H9 (cell line): ENCODE measurements around the gene CHN2. TPM values are rescaled to one million over a fixed set of nuclear protein-coding genes. Genes with fewer than 3 reads are reported as not detected.

Experiments used
- DNase-seq: peaks from one replicate; pipeline ENCODE4 v3.0.0-alpha.2; 2017
- H2AFZ ChIP-seq: one replicate; pipeline ENCODE4 v1.6.1; 2013; ENCODE audit warnings: mild to moderate bottlenecking, low read length, control low read depth, moderate library complexity
- H2AK5ac ChIP-seq: 2 replicates; pipeline ENCODE4 v1.6.1; 2013; ENCODE audit warnings: low read length, control low read depth, mixed read lengths; ENCODE audit not compliant: insufficient read length
- H2BK120ac ChIP-seq: one replicate; pipeline ENCODE4 v1.6.1; 2013; ENCODE audit warnings: low read depth, mild to moderate bottlenecking, low read length, control low read depth, inconsistent platforms; ENCODE audit not compliant: poor library complexity, severe bottlenecking
- H2BK12ac ChIP-seq: 2 replicates; pipeline ENCODE4 v1.6.1; 2013; ENCODE audit warnings: low read length, control low read depth, mixed read lengths, low read depth; ENCODE audit not compliant: insufficient read length
- H2BK15ac ChIP-seq: 2 replicates; pipeline ENCODE4 v1.6.1; 2013; ENCODE audit warnings: low read depth, low read length, control low read depth
- H2BK20ac ChIP-seq: one replicate; pipeline ENCODE4 v1.6.1; 2013; ENCODE audit warnings: low read depth, mild to moderate bottlenecking, low read length, control low read depth, inconsistent platforms; ENCODE audit not compliant: poor library complexity, severe bottlenecking
- H2BK5ac ChIP-seq: 2 replicates; pipeline ENCODE4 v1.6.1; 2013; ENCODE audit warnings: low read length, control low read depth, mixed read lengths; ENCODE audit not compliant: insufficient read length
- H3K14ac ChIP-seq: 2 replicates; pipeline ENCODE4 v1.6.1; 2013; ENCODE audit warnings: low read length, control low read depth; ENCODE audit not compliant: insufficient read depth
- H3K18ac ChIP-seq: 2 replicates; pipeline ENCODE4 v1.6.1; 2013; ENCODE audit warnings: low read depth, mild to moderate bottlenecking, mixed read lengths, low read length, control low read depth; ENCODE audit not compliant: insufficient read length
- H3K23ac ChIP-seq: 2 replicates; pipeline ENCODE4 v1.6.1; 2013; ENCODE audit warnings: low read length, control low read depth, mixed read lengths, low read depth; ENCODE audit not compliant: insufficient read length
- H3K23me2 ChIP-seq: 2 replicates; pipeline ENCODE4 v1.6.1; 2013; ENCODE audit warnings: low read depth, mild to moderate bottlenecking, mixed read lengths, low read length, control low read depth; ENCODE audit not compliant: insufficient read length, poor library complexity, severe bottlenecking
- H3K27ac ChIP-seq: 2 replicates; pipeline ENCODE4 v1.5.1; 2013; ENCODE audit warnings: low read length, control low read depth, mixed read lengths, low read depth; ENCODE audit not compliant: insufficient read length
- H3K27me3 ChIP-seq: 2 replicates; pipeline ENCODE4 v1.6.1; 2013; ENCODE audit warnings: low read length, control low read depth, inconsistent platforms; ENCODE audit not compliant: insufficient read depth
- H3K4ac ChIP-seq: 2 replicates; pipeline ENCODE4 v1.6.1; 2013; ENCODE audit warnings: low read depth, mild to moderate bottlenecking, control low read depth, inconsistent platforms, low read length, moderate library complexity
- H3K4me1 ChIP-seq: 2 replicates; pipeline ENCODE4 v1.6.1; 2013; ENCODE audit warnings: low read length, control low read depth, inconsistent platforms; ENCODE audit not compliant: insufficient read depth
- H3K4me2 ChIP-seq: 2 replicates; pipeline ENCODE4 v1.6.1; 2013; ENCODE audit warnings: low read length, control low read depth, mixed read lengths; ENCODE audit not compliant: insufficient read length, insufficient read depth
- H3K56ac ChIP-seq: 2 replicates; pipeline ENCODE4 v1.6.1; 2013; ENCODE audit warnings: low read depth, mild to moderate bottlenecking, mixed read lengths, low read length, control low read depth; ENCODE audit not compliant: insufficient read length
- H3K79me1 ChIP-seq: 2 replicates; pipeline ENCODE4 v1.6.1; 2013; ENCODE audit warnings: low read depth, mild to moderate bottlenecking, moderate library complexity, low read length, control low read depth, inconsistent platforms; ENCODE audit not compliant: insufficient read depth, poor library complexity, severe bottlenecking
- H3K79me2 ChIP-seq: 2 replicates; pipeline ENCODE4 v1.6.1; 2013; ENCODE audit warnings: low read length, control low read depth, inconsistent platforms; ENCODE audit not compliant: insufficient read depth
- H3K9ac ChIP-seq: 2 replicates; pipeline ENCODE4 v1.6.1; 2013; ENCODE audit warnings: low read length, control low read depth, mixed read lengths; ENCODE audit not compliant: insufficient read length; ENCODE audit errors: extremely low read depth
- H3K9me3 ChIP-seq: one replicate; pipeline ENCODE4 v1.6.1; 2013; ENCODE audit warnings: low read depth, low read length, inconsistent platforms; ENCODE audit not compliant: control insufficient read depth
- H3T11ph ChIP-seq: one replicate; pipeline ENCODE4 v1.6.1; 2013; ENCODE audit warnings: mild to moderate bottlenecking, low read length, control low read depth, inconsistent platforms
- H4K20me1 ChIP-seq: one replicate; pipeline ENCODE4 v1.6.1; 2013; ENCODE audit not compliant: control insufficient read depth, insufficient read length, insufficient read depth
- H4K5ac ChIP-seq: 2 replicates; pipeline ENCODE4 v1.6.1; 2013; ENCODE audit warnings: low read depth, mild to moderate bottlenecking, mixed read lengths, low read length, control low read depth; ENCODE audit not compliant: insufficient read length
- H4K8ac ChIP-seq: replicated peaks from 2 replicates; pipeline ENCODE4 v1.6.1; 2013; ENCODE audit warnings: low read length, control low read depth, mixed read lengths, low read depth; ENCODE audit not compliant: insufficient read length
- H4K91ac ChIP-seq: 2 replicates; pipeline ENCODE4 v1.6.1; 2013; ENCODE audit warnings: low read depth, mild to moderate bottlenecking, moderate library complexity, mixed read lengths, low read length, control low read depth; ENCODE audit not compliant: insufficient read length
- H3K27ac Mint-ChIP-seq, 3 experiments: 2 replicates in 2 of 3; 3 replicates in 1 of 3; pipeline ENCODE4 v1.8.0; 2020 to 2021; ENCODE audit warnings: mixed read lengths in 3 of 3, mild to moderate bottlenecking in 1 of 3, moderate library complexity in 1 of 3
- H3K27me3 Mint-ChIP-seq: 2 replicates; pipeline ENCODE4 v1.8.0; 2021; ENCODE audit warnings: low read depth, mild to moderate bottlenecking, moderate library complexity, mixed read lengths
- H3K36me3 Mint-ChIP-seq, 3 experiments: 2 replicates in 2 of 3; 3 replicates in 1 of 3; pipeline ENCODE4 v1.8.0; 2020 to 2021; ENCODE audit warnings: low read depth in 3 of 3, mixed read lengths in 3 of 3; ENCODE audit not compliant: insufficient read depth in 1 of 3
- H3K4me1 Mint-ChIP-seq, 2 experiments: 2 replicates each; pipeline ENCODE4 v1.8.0; 2020; ENCODE audit warnings: mixed read lengths in 2 of 2
- H3K4me3 Mint-ChIP-seq, 2 experiments: 2 replicates in 1 of 2; 3 replicates in 1 of 2; pipeline ENCODE4 v1.8.0; 2020 to 2021; ENCODE audit warnings: mild to moderate bottlenecking in 2 of 2, mixed read lengths in 2 of 2, moderate library complexity in 1 of 2
- H3K9me3 Mint-ChIP-seq, 2 experiments: 2 replicates in 1 of 2; 3 replicates in 1 of 2; pipeline ENCODE4 v1.8.0; 2020; ENCODE audit warnings: mild to moderate bottlenecking in 2 of 2, mixed read lengths in 2 of 2, moderate library complexity in 1 of 2
- CTCF ChIP-seq: fragments of 200-600 bp; sonication (generic); conservative IDR thresholded peaks from 3 replicates; pipeline ENCODE4 v1.8.0; 2021; ENCODE audit warnings: antibody characterized with exemption, mild to moderate bottlenecking
- WGBS: extraction: QIAGEN DNeasy Blood & Tissue Kit; methylation state at CpG from one replicate; pipeline ENCODE4 v1.1.7; 2013; ENCODE audit warnings: missing lambda C conversion rate, low lambda C conversion rate, mixed read lengths; ENCODE audit not compliant: insufficient read length; ENCODE audit errors: extremely low coverage; 5-methylcytosine and 5-hydroxymethylcytosine counted together
- total RNA-seq: library from RNA; stranded (reverse); gene quantifications from 2 replicates; pipeline ENCODE4 v1.2.1, GENCODE V29; 2021

Gene CHN2
- total RNA-seq, 1 experiment from 2014 or later = 3.3 TPM

GRCh38 chr7:29379551-29379950 lies 185.0 kb downstream of the CHN2 start:
- Histone ChIP-seq H3K27me3 (no peaks in the 10 kb centered on the region), H4K91ac (no peak overlapping the region), H2BK15ac (no peak overlapping the region), H4K8ac (no peak overlapping the region), H3K79me1 (no peaks in the 10 kb centered on the region), H3K14ac (no peak overlapping the region), H3K23me2 (no peaks in the 10 kb centered on the region), H2AFZ (no peak overlapping the region), H3K56ac (no peak overlapping the region), H3K23ac (no peak overlapping the region), H4K5ac (no peak overlapping the region), H3K79me2 (no peaks in the 10 kb centered on the region), H3K9me3 (no peaks in the 10 kb centered on the region), H3K4me1 (peaks cover 5% of the 10 kb centered on the region; the same call in 1 of the 2 replicates), H4K20me1 (no peaks in the 10 kb centered on the region), H2BK12ac (no peak overlapping the region), H2BK120ac (no peak overlapping the region), H2BK5ac (no peak overlapping the region), H3K4me2 (no peak overlapping the region), H2BK20ac (no peak overlapping the region), H3K9ac (no peak overlapping the region), H3T11ph (no peak overlapping the region), H3K27ac (no peak overlapping the region), H3K4ac (no peak overlapping the region), H3K18ac (no peak overlapping the region), H2AK5ac (no peak overlapping the region)
- peaks cover 11 to 12% of the 10 kb centered on the region in 2 experiments for H3K4me1 Mint-ChIP-seq
- no peak for TF ChIP-seq CTCF
- H3K9me3 Mint-ChIP-seq = no peaks in the 10 kb centered on the region
- H3K27me3 Mint-ChIP-seq = no peaks in the 10 kb centered on the region; the same call in 1 of the 2 replicates
- H3K4me3 Mint-ChIP-seq = no peak overlapping the region
- no CpG with 5 or more reads among the region's 2 CpGs for WGBS
- no peaks in the 10 kb centered on the region for H3K36me3 Mint-ChIP-seq
- DNase-seq = no peak
- no peak overlapping the region for H3K27ac Mint-ChIP-seq
